Measurements from ENCODE around the gene ASIC3. TPM values are rescaled to one million over a fixed set of nuclear protein-coding genes. Genes with fewer than 3 reads are reported as not detected.

Gene ASIC3
- total and polyA plus RNA-seq, 2 of the 8 experiments (the other 6 are each of a cell fraction or from before 2014, with no cell fraction given) = 1.6 to 1.9 TPM

DNA sequence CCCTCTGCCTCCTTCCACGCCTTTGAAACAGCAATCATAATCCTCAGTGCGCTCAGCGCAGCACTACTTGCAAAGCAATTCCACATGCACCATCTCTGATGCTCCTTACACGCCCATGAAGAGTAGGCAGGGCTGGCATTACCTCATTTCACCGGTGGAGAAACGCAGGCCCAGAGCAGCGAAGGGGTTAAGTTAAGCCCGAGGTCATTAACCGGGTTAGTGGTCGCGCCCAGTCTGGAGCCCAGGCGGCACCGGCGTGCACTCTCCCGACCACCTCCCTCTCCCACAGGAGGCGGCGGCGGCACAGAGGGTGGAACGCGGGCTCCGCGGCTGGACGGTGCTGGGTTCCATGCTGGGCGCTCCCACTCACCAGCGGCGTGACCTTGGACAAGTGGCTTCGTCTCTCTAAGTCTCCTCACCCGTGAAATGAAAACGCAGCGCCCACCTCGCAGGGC, 31.8 kb downstream of the ASIC3 start:
- Histone ChIP-seq H4K91ac (replicated peaks; ENCODE audit: insufficient read length, low read length) (peak overlapping the region; percentile 92), H2AFZ (ENCODE audit: low read length) (no peak overlapping the region), H3K9ac (replicated peaks in 1 of 4; ENCODE audit: extremely low read depth in 1 of 4, low read depth in 3 of 4, low read length in 3 of 4) (peak overlapping the region; percentile 86 to 89 (median 88)), H3K4me2 (ENCODE audit: insufficient read depth in 1 of 2, low read depth in 2 of 2, low read length in 2 of 2) (peak overlapping the region; percentile 95 to 100), H3K4ac (replicated peaks; ENCODE audit: insufficient read length, low read depth, low read length) (peak overlapping the region; percentile 88), H3K9me3 (ENCODE audit: insufficient read depth in 2 of 2, low read depth in 1 of 2, low read length in 1 of 2) (no peaks in the 10 kb centered on the region), H3K18ac (ENCODE audit: extremely low read depth, low read length) (peak overlapping the region; percentile 78), H2BK15ac (ENCODE audit: low read length) (peak overlapping the region; percentile 97), H3K27ac (ENCODE audit: low read depth, low read length) (peak overlapping the region; percentile 76), H3K56ac (replicated peaks; ENCODE audit: insufficient read length, low read depth, low read length) (peak overlapping the region; percentile 73), H2BK12ac (ENCODE audit: low read depth, low read length) (0 out of 2 replicates have a peak overlapping the region, but pooled peaks have one; percentile 17), H2BK120ac (replicated peaks; ENCODE audit: low read depth, low read length) (peak overlapping the region; percentile 59), H3K14ac (ENCODE audit: insufficient read length) (no peak overlapping the region), H3K27me3 (replicated peaks in 1 of 4; ENCODE audit: control insufficient read depth in 3 of 4, extremely low read depth in 1 of 4, insufficient read depth in 3 of 4, low read length in 3 of 4) (peaks cover 0 to 7% (median 5%) of the 10 kb centered on the region in 4 experiments; a peak in 5 of 7 replicates), H3K23me2 (ENCODE audit: low read depth, low read length) (peaks cover 21% of the 10 kb centered on the region), H2BK5ac (ENCODE audit: low read depth, low read length) (peak overlapping the region; percentile 71; the same call in 1 of the 2 replicates), H4K5ac (ENCODE audit: insufficient read length, low read depth, low read length) (peak overlapping the region; percentile 86), H4K20me1 (replicated peaks in 1 of 2; ENCODE audit: control insufficient read depth in 1 of 2, insufficient read depth in 2 of 2, low read length in 2 of 2) (peaks cover 18 to 20% of the 10 kb centered on the region in 2 experiments), H3K4me3 (ENCODE audit: extremely low read depth in 1 of 4, insufficient read depth in 2 of 4, low read depth in 3 of 4, low read length in 4 of 4) (peak overlapping the region; percentile 79 to 94 (median 88)), H3K23ac (ENCODE audit: insufficient read length) (no peak overlapping the region), H4K8ac (ENCODE audit: extremely low read depth, insufficient read depth, low read length) (peak overlapping the region; percentile 93; the same call in 1 of the 2 replicates), H3K79me1 (ENCODE audit: low read depth, low read length) (peaks cover 12% of the 10 kb centered on the region), H2BK20ac (ENCODE audit: low read length) (no peak overlapping the region), H3K79me2 (ENCODE audit: control insufficient read depth in 1 of 2, insufficient read depth in 2 of 2, low read length in 2 of 2) (peaks cover 0 to 10% of the 10 kb centered on the region in 2 experiments; a peak in 1 of 4 replicates), H3K4me1 (replicated peaks in 1 of 4; ENCODE audit: control insufficient read depth in 3 of 4, insufficient read depth in 4 of 4, low read length in 3 of 4) (peaks cover 0 to 37% (median 24%) of the 10 kb centered on the region in 4 experiments; a peak in 6 of 7 replicates), H3K36me3 (ENCODE audit: control insufficient read depth in 2 of 4, insufficient read depth in 4 of 4, low read length in 3 of 4) (peaks cover 2 to 13% (median 11%) of the 10 kb centered on the region in 4 experiments), H2AK5ac (ENCODE audit: low read depth, low read length) (no peak overlapping the region)
- FAIRE-seq = no peak
- no peak for DNase-seq (ENCODE audit: low read depth in 1 of 2, low spot score in 2 of 2)
- WGBS, 2 experiments (ENCODE audit: extremely low coverage in 1 of 2, insufficient coverage in 1 of 2, insufficient read length in 1 of 2, insufficient replicate concordance in 2 of 2, low coverage in 1 of 2, low lambda C conversion rate in 2 of 2, missing lambda C conversion rate in 1 of 2) = 3% methylated on average over 22 of the region's 31 CpGs; no CpG with 5 or more reads in 1 of the 2 experiments
- ChIA-PET CTCF (ENCODE audit: partially characterized antibody) (interaction anchor here (1.3 to 6.0 kb wide), 5 partner anchors 16 to 62 kb away, joined by 3 to 81 read pairs (median 23); partner anchors contain the start of gene CDK5), POLR2A (ENCODE audit: partially characterized antibody) (interaction anchor here (0.8 to 4.9 kb wide), 15 partner anchors 9 to 83 kb away, joined by 3 to 77 read pairs (median 6); partner anchors contain the start of gene CDK5)
- TF ChIP-seq POLR2AphosphoS5 (IDR thresholded peaks at IDR 0.05; ENCODE audit: low read depth, low read length) = 0 out of 2 replicates have a peak, but pooled peaks have one; percentile 24
